Measurements from ENCODE around the gene VWA8.

Gene VWA8

GRCh38 chr13:41782086-41782485 is 178.8 kb downstream of the VWA8 start:
- Mint-ChIP-seq H3K9me3 (no peaks in the 10 kb centered on the region), H3K36me3 (peaks cover 19% of the 10 kb centered on the region), H3K4me3 (no peak overlapping the region), H3K27me3 (no peaks in the 10 kb centered on the region), H3K4me1 (no peaks in the 10 kb centered on the region), H3K27ac (no peak overlapping the region)

GRCh38 chr13:41780715-41781706 is 179.9 kb downstream of the VWA8 start:
- H3K36me3 Mint-ChIP-seq, result peaks cover 16% of the 10 kb centered on the region
- no peak overlapping the region for H3K27ac Mint-ChIP-seq
- no peaks in the 10 kb centered on the region for H3K9me3 Mint-ChIP-seq
- no peaks in the 10 kb centered on the region for H3K27me3 Mint-ChIP-seq
- H3K4me1 Mint-ChIP-seq, result no peaks in the 10 kb centered on the region
- H3K4me3 Mint-ChIP-seq, result no peak overlapping the region

- Mint-ChIP-seq H3K36me3 (peaks cover 18% of the 10 kb centered on the region), H3K4me1 (no peaks in the 10 kb centered on the region), H3K27me3 (no peaks in the 10 kb centered on the region), H3K9me3 (no peaks in the 10 kb centered on the region), H3K27ac (no peak overlapping the region), H3K4me3 (no peak overlapping the region)
Measured at GRCh38 chr13:41775251-41775650, 185.7 kb downstream of the VWA8 start.

- Mint-ChIP-seq H3K4me3 (no peak overlapping the region), H3K36me3 (peaks cover 21% of the 10 kb centered on the region), H3K27ac (no peak overlapping the region), H3K4me1 (no peaks in the 10 kb centered on the region), H3K27me3 (no peaks in the 10 kb centered on the region), H3K9me3 (no peaks in the 10 kb centered on the region)
Measured at GRCh38 chr13:41774605-41775218, 186.2 kb downstream of the VWA8 start.

GRCh38 chr13:41767801-41768200 is 193.1 kb downstream of the VWA8 start:
- no peak overlapping the region for H3K27ac Mint-ChIP-seq
- H3K4me1 Mint-ChIP-seq, result peaks cover 16% of the 10 kb centered on the region
- H3K36me3 Mint-ChIP-seq, result peaks cover 14% of the 10 kb centered on the region
- no peaks in the 10 kb centered on the region for H3K9me3 Mint-ChIP-seq
- no peak overlapping the region for H3K4me3 Mint-ChIP-seq
- no peaks in the 10 kb centered on the region for H3K27me3 Mint-ChIP-seq

GRCh38 chr13:41766439-41766838 is 194.5 kb downstream of the VWA8 start:
- no peaks in the 10 kb centered on the region for H3K9me3 Mint-ChIP-seq
- H3K27ac Mint-ChIP-seq, result no peak overlapping the region
- H3K36me3 Mint-ChIP-seq, result peaks cover 22% of the 10 kb centered on the region
- H3K4me3 Mint-ChIP-seq, result no peak overlapping the region
- peaks cover 16% of the 10 kb centered on the region for H3K4me1 Mint-ChIP-seq
- no peaks in the 10 kb centered on the region for H3K27me3 Mint-ChIP-seq

- H3K4me3 Mint-ChIP-seq, result no peak overlapping the region
- H3K27ac Mint-ChIP-seq, result no peak overlapping the region
- H3K9me3 Mint-ChIP-seq, result no peaks in the 10 kb centered on the region
- H3K27me3 Mint-ChIP-seq, result no peaks in the 10 kb centered on the region
- H3K36me3 Mint-ChIP-seq, result peaks cover 27% of the 10 kb centered on the region
- H3K4me1 Mint-ChIP-seq, result peaks cover 16% of the 10 kb centered on the region
Measured at GRCh38 chr13:41765813-41766212, 195.1 kb downstream of the VWA8 start.

GRCh38 chr13:41765020-41765419 is 195.9 kb downstream of the VWA8 start:
- Mint-ChIP-seq H3K4me3 (no peak overlapping the region), H3K9me3 (no peaks in the 10 kb centered on the region), H3K4me1 (peaks cover 16% of the 10 kb centered on the region), H3K36me3 (peaks cover 30% of the 10 kb centered on the region), H3K27ac (no peak overlapping the region), H3K27me3 (no peaks in the 10 kb centered on the region)

- Mint-ChIP-seq H3K9me3 (no peaks in the 10 kb centered on the region), H3K4me3 (no peak overlapping the region), H3K27ac (no peak overlapping the region), H3K27me3 (no peaks in the 10 kb centered on the region), H3K36me3 (peaks cover 29% of the 10 kb centered on the region), H3K4me1 (peaks cover 16% of the 10 kb centered on the region)
Measured at GRCh38 chr13:41764558-41764957, 196.4 kb downstream of the VWA8 start.

- Mint-ChIP-seq H3K36me3 (peaks cover 35% of the 10 kb centered on the region), H3K4me1 (peaks cover 16% of the 10 kb centered on the region), H3K9me3 (no peaks in the 10 kb centered on the region), H3K4me3 (no peak overlapping the region), H3K27ac (no peak overlapping the region), H3K27me3 (no peaks in the 10 kb centered on the region)
Measured at GRCh38 chr13:41763782-41764181, 197.1 kb downstream of the VWA8 start.

- no peaks in the 10 kb centered on the region for H3K27me3 Mint-ChIP-seq
- H3K9me3 Mint-ChIP-seq, result no peaks in the 10 kb centered on the region
- H3K4me3 Mint-ChIP-seq, result no peak overlapping the region
- H3K4me1 Mint-ChIP-seq, result peaks cover 16% of the 10 kb centered on the region
- H3K36me3 Mint-ChIP-seq, result peaks cover 37% of the 10 kb centered on the region
- H3K27ac Mint-ChIP-seq, result no peak overlapping the region
Measured at GRCh38 chr13:41762796-41763195, 198.1 kb downstream of the VWA8 start.

GRCh38 chr13:41756198-41756880 is 204.6 kb downstream of the VWA8 start:
- Mint-ChIP-seq H3K4me1 (no peaks in the 10 kb centered on the region), H3K27me3 (no peaks in the 10 kb centered on the region), H3K9me3 (peaks cover 4% of the 10 kb centered on the region), H3K4me3 (no peak overlapping the region), H3K36me3 (peaks cover 50% of the 10 kb centered on the region), H3K27ac (no peak overlapping the region)

GRCh38 chr13:41751734-41752445 is 209.0 kb downstream of the VWA8 start:
- Mint-ChIP-seq H3K4me1 (no peaks in the 10 kb centered on the region), H3K4me3 (no peak overlapping the region), H3K36me3 (peaks cover 48% of the 10 kb centered on the region), H3K27me3 (no peaks in the 10 kb centered on the region), H3K27ac (no peak overlapping the region), H3K9me3 (peaks cover 4% of the 10 kb centered on the region)

GRCh38 chr13:41751277-41751676 is 209.6 kb downstream of the VWA8 start:
- peaks cover 48% of the 10 kb centered on the region for H3K36me3 Mint-ChIP-seq
- H3K27ac Mint-ChIP-seq, result no peak overlapping the region

GRCh38 chr13:41746259-41746658 is 214.7 kb downstream of the VWA8 start:
- peaks cover 30% of the 10 kb centered on the region for H3K36me3 Mint-ChIP-seq
- no peaks in the 10 kb centered on the region for H3K4me1 Mint-ChIP-seq
- H3K27ac Mint-ChIP-seq, result no peak overlapping the region
- H3K4me3 Mint-ChIP-seq, result no peak overlapping the region
- no peaks in the 10 kb centered on the region for H3K9me3 Mint-ChIP-seq
- no peaks in the 10 kb centered on the region for H3K27me3 Mint-ChIP-seq

More at GRCh38 chr13:41751277-41751676, 209.6 kb downstream of the VWA8 start:
- peaks cover 4% of the 10 kb centered on the region for H3K9me3 Mint-ChIP-seq
- H3K4me1 Mint-ChIP-seq, result no peaks in the 10 kb centered on the region
- no peaks in the 10 kb centered on the region for H3K27me3 Mint-ChIP-seq
- H3K4me3 Mint-ChIP-seq, result no peak overlapping the region
